Measurements from ENCODE around the gene OR5B12.
"Not testable (repeated sequence)": the region's sequence is repeated elsewhere in the genome, so short reads cannot be mapped to it uniquely, and the experiment has no call there.

DNA sequence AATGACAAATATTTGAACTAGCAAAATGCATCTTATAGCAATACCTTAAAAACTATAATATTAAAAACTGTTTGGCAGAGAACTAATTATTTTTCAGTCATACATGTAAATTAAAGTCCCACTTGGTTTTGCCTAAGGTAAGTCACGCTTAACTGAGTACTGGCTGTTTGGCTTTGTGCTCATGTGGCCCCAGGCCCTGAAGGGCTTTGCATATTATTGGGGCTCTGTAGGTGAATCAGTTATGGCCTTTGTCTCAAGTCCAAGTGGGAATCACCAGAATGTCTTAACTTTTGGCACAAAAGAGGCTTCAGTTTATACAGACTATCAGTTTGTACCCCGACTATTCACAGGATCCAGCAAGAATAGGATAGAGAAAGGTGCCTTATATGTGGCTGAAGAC, 42.4 kb downstream of the OR5B12 start:
- not testable (repeated sequence) for TF ChIP-seq POLR2A, POLR2AphosphoS5, EP300 (IDR thresholded peaks at IDR 0.05)
- TF ChIP-seq, protein P1, sequence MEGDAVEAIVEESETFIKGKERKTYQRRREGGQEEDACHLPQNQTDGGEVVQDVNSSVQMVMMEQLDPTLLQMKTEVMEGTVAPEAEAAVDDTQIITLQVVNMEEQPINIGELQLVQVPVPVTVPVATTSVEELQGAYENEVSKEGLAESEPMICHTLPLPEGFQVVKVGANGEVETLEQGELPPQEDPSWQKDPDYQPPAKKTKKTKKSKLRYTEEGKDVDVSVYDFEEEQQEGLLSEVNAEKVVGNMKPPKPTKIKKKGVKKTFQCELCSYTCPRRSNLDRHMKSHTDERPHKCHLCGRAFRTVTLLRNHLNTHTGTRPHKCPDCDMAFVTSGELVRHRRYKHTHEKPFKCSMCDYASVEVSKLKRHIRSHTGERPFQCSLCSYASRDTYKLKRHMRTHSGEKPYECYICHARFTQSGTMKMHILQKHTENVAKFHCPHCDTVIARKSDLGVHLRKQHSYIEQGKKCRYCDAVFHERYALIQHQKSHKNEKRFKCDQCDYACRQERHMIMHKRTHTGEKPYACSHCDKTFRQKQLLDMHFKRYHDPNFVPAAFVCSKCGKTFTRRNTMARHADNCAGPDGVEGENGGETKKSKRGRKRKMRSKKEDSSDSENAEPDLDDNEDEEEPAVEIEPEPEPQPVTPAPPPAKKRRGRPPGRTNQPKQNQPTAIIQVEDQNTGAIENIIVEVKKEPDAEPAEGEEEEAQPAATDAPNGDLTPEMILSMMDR (IDR thresholded peaks at IDR 0.05), result not testable (repeated sequence)
